GM19328 (cell line): ENCODE results near the gene TCERG1.
A peak's percentile ranks its signal among the peaks of the same experiment; 100 is the strongest.

Experiments used
- ATAC-seq: cut with Tn5 transposase; IDR thresholded peaks from one replicate; pipeline ENCODE4 v1.9.1; 2021; ENCODE audit warnings: mild to moderate bottlenecking, moderate library complexity; ENCODE audit not compliant: unreplicated experiment

Gene TCERG1

DNA sequence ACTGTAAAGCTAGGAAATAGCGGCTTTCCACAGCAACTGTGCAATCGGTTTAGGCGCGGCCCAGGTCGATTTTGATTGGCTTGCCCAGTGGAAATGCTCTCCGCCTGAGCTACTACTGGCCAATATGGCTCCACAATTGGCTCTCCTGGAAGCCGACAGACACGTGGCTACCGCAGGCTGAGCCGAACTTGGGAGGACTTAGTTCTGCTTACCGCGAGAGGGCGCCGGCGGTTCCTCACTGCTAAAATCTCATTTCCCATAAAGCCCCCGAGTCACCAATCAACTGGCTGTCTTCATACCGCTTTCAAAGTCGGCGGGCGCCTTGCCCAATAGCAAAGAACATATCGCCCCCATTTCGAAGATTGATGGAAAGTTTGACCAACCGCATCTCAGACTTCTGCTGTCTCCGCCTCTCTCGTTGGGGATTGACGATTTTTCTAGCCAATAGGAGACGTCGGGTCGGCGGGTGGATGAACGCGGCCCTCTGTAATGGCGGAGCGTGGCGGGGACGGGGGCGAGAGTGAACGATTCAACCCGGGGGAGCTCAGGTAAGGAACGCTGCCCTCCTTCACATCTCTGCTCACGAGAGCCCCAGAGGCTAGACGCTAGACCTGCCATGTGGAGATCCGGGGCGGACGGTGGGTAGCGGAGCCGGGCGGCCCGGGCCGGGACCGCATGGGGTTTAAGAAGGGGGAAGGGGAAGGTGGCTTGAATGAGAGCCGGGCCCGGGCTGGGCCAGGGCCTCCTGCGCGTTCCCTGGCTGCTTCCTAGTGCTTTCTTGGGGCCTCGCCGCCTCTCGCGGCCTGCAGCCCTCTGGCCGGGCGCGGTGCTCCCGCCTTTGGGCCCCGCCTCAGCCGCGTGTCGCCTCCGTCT lies at the start of gene TCERG1:
TCERG1 (plus strand) TSS at position 473 of the 873 bp plus-strand sequence; CDS start at position 490, 17 bp downstream.
- ATAC-seq: peak; percentile 91

DNA sequence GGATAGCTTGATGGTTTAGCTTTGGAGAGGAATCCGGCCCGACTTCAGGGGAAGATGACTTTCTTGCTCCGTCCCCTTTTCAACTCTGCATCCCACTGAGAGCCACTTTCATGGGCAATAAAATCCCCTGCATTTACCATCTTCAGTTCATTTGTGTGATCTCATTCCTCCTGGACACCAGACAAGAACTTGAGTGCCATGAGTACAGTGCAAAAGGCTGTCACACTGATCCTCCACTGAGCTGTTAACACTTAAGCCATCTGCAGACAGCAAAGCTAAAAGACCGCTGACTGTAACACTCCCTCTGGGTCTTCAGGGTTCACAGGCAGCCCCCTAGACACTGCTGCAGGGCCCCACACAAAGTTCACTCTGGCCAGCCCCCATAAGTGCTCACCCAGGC lies 48.3 kb upstream of the TCERG1 start:
- ATAC-seq: no peak

DNA sequence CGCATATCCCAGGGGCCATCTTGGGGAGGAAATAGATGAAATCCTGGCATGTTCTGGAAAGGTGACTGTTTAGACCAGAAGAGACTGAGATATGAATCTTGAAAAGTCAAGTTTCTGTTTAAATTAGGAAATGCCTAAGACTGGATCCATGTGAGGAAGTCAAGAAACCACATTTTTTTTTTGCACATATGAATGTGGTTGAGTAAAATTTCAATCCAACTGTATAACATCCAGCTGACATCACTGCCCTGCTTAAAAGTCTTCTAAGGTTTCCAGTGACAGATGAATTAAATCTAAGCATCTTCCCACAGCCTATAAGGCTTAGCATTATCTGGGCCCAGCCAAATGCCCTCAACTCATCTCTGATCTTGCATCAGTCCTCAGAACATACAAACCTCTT lies 47.7 kb upstream of the TCERG1 start:
- ATAC-seq: no peak

DNA sequence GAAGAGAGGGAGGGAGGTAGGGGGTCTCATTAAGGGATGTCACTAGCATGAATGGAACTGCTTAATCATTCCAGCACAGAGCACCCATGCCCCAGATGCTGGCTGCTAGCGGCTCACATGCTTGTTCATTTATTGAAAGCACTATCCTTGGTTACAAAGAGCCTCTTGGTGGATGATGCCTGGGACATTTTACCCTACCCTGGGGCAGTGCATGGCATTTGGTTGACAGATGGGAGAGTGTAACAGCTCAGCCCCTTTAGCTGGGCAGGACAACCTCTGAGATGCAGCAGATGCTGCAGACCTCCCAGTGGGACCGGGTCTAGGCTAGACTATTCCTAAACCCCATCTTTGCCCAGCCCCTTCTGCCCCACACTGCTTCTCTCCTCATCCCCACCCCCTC lies 46.9 kb upstream of the TCERG1 start:
- ATAC-seq: no peak

DNA sequence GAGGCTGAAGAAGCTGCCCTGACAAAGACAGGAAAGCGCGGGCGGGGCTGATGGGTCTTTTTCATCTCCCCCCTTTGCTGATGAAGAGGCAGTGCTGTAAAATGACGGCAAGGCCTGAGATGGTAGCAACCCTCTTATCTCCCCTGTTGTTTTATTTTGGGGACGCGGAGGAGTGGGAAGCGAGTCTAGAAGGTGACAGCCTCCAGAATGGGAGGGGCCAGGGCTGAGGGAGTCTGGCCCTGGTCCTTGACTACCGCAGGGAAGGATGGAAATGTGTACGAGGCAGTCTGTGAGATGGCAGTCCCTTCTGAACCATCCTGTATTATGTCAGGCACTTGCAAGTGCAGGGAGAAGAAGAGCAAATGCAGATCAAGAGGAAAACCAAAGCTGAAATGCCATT lies 46.1 kb upstream of the TCERG1 start:
- no peak for ATAC-seq

DNA sequence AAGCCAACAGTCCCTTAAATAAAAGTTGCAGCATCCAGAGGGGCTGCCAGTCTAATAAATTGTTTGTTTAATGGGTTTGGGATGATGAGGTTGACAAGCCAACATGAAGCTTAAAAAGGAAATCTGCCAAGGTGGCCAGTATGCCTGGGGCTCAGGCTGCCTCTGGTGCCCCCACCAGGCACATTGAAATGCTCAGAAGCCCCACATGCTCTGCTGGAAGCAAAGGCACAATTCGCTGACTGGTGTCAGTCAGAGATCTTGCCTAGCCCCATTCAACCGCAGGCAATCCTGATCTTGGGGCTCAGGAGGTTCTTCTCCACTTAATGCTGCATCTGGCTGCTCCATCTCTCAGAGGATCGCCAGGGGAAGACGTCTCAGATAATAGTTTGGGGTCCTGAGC lies 44.2 kb upstream of the TCERG1 start:
- no peak for ATAC-seq

DNA sequence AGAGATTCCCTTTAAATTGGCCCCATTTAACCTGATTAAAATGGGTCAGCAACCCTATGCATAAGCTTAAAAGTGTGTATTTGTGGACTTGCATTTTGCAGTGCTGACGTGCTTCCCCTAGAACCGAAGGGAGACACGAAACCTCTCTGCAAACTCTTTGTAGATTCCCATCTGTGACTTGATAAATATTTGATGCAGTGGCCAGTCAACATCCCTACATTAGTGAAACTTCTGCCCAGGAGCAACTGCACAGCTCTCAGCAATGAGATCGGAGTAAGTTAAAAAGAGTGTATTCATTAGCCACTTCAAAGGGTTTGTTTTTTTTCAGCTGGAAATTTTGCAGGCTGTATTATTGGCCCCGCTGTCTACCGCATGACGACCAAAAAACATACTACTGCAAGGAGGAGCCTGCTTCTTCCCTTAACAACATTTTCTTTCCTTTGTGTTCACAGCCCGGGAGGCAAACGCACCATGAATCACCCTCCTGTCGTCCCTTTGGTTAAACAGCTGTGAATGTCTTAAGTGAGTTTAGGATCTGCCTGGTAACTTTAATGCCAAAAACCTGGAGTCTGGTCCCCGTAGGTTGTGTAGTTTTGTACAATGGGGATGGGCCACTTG lies 38.0 kb upstream of the TCERG1 start:
- ATAC-seq: no peak

DNA sequence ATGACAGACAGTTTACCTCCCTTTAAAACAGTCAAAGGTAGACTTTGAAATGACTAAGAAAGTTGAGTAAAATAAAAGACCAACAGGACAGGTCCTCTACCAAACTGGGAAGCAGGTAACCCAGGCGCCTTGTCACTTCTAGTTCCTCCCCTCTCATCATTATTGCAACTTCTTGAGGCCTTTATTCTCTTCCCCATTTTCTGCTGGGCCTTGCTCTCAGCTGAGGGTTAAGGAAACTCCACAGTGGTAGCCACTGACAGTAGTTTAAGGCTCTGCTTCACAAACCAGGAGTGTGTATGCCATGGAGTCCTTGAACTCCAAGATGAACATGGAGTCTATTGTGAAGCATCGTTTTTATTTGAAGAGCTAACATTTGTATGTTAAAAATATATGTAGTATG lies 36.9 kb upstream of the TCERG1 start:
- ATAC-seq: no peak

DNA sequence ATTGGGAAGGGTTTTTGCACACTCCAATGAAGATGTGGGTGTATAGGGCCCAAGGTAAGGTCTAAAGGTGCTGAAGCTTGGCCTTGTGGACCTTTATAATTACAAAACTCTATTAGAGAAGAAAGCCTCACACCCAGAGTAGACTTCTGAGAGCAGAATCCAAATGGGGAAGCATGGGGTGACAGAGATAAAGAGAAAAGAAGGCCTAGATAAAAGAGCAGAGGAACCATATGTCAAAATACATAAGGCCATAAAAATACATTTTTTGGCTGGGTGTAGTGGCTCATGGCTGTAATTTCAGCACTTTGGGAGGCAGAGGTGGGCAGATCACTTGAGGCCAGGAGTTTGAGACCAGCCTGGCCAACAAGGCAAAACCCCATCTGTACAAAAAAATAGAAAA lies 27.4 kb upstream of the TCERG1 start:
- ATAC-seq: no peak

DNA sequence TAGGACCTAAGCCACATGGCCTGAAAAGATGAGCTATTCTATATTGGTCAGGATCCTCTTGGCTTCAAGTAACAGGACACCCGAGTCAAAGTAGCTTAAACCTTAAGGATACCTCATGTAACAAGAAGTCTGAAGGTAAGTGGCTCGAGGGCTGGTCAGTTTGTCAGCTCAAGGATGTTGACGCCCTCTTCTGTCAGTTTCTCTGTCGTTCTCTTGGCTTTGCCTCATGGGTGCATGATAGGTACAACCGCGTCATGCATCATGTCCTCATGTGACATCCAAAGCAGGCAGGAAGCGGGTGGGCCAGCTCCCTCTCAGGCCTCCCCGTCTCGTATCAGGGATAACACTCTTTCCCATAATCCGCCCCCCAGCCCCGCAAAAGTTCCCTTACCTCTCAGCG lies 22.1 kb upstream of the TCERG1 start:
- no peak for ATAC-seq

DNA sequence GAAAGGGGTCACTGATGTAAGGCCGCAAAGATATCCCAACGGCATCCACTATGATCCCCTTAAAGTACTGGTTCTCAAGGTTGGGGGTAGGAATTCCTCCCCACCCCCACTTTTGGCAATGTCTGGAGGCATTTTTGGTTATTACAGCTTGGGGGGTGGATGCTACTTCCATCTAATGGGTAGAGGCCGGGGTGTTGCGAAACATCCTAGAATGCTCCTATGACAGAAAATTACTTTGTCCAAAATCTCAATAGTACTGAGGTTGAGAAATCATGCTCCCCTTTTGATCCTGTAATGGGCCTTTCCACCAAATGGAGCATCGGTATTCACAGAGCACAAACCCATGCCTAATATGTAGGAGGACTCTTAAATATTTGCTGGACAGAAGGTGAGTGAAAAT lies 20.8 kb upstream of the TCERG1 start:
- no peak for ATAC-seq

DNA sequence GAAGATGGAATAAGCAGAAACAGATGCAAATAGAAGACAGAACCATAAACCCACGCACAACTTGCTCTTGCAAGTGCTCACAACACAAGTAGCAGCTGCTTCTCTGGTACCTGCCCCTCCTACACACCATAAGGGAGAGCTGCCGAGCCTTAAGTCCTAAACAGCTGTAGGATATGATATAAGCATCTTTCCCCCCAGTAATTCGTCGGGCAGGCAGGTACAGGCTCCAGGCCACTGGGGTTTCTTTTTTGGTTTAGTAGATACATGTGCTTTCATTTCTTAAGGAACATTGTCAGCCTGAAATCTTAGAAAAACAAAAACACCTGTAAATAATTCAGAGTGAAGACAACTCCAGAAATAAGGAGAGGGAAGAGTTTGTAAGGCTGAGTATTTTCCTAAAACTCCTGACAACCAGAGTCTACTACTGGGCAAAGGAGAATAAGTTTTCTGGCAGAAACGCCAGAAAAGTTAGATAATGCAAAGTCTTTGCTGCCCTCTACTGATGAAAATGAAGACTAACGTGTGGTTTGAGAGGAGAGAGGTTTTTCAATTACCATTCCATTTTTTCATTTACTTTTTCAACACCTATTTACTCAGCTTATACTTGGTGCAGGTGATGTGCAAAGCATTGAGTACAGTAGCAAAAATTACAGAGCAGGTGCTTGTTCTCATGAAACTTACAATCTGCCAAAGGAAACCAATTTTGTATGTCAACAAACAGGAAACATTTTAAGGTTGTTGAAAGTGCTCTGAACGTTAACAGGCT lies 20.1 kb upstream of the TCERG1 start:
- peak; percentile 56 for ATAC-seq

DNA sequence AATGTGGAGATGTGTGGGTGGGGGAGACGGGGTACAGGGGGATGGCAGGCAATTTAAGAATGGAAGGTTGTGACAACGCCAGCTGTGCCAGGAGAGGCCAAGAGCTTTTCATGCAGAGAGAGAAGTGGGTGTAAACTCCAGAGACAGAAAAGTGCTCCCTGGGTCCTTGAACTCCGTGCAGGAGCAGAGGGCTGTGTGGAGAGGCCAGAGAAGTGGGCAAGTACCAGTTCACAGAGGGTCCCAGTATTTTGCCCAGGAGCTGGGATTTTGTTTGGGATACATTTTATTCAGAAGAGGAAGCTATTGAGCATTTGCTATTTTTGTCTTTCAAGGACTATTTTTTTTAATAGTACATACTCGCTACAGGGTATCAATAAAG lies 19.5 kb upstream of the TCERG1 start:
- ATAC-seq: no peak

DNA sequence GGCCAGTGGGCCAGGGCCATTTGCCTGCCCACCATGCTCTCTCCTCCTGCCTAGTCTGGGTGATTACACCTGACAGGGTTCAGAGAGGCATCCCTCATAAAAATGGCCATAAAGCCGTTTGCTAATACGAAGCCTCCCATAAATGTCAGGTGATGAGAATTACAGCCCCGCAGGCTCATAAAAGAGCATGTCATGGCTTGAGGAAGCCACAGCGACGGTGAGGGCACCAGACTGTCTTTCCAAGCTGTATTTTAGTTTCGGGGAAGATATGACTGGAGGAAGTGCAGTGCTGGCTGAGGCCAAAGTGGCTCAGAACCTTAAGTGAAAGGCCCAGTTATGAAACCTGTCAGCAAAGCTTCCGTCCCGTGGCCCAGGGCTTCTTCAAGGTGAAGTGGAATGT lies 18.5 kb upstream of the TCERG1 start:
- ATAC-seq: no peak

DNA sequence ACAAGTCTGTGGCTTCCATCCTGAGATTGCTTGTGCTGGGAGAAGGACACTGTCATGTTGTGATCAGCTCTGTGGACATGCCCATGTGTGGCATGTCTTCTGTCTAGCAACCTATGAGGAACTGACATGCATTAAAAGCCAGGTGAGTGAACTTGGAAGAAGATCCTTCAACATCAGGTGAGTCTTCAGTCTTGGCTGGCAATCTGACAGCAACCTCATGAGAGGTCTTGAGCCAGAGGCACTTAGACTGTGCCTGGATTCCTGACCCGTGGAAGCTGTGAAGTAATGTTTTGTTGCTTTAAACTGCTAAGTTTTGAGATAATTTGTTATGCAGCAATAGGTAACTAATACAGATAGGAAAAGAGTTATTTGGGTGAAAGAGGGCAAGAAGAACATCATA lies 6.8 kb upstream of the TCERG1 start:
- ATAC-seq: no peak

DNA sequence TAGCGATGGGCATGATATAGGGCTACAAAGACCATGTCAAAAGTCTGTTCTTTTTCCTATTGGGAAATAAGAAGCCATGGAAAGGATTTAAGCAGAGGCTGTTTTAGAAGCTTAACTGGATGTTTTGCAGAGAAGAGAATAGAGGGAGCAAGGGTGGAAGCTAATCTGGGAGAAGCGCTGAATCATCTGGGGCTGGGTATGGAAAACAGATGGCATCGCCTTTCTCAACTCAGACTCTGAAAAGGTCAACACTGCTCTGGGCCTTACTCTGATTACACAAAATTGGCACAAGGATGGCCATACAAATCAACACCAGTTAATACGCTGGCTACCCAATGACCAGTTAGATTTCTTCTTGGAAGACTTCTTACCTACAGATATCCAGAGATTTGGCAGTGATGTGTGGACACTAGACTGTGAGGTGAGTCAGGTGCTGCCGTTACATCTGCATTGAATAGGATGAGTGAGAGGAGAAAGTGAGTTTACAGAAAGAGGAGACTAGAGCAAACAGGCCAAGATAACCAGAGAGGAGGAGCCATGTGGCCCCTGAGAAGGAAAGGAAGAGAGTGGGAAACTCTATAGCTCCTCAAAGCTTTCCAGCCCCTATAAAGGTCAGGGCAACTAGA lies 6.2 kb upstream of the TCERG1 start:
- ATAC-seq: no peak

DNA sequence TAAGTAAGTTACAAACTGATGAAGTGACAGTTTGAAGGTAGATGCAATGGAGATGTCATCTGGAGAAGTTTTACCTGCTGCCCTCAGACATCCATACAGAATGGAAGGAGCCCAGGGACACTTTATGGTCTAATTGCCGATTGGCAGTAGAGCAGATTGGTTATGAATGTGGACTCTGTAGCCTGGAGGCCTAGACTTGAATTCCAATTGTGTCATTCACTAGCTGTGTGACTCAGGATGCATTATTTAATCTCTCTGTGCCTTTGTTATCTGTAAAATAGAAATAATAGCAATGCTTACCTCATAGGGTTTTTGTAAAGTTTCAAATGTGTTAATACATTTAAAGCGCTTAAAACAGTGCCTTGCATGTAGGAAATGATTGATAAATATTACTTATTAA lies 5.2 kb upstream of the TCERG1 start:
- no peak for ATAC-seq

DNA sequence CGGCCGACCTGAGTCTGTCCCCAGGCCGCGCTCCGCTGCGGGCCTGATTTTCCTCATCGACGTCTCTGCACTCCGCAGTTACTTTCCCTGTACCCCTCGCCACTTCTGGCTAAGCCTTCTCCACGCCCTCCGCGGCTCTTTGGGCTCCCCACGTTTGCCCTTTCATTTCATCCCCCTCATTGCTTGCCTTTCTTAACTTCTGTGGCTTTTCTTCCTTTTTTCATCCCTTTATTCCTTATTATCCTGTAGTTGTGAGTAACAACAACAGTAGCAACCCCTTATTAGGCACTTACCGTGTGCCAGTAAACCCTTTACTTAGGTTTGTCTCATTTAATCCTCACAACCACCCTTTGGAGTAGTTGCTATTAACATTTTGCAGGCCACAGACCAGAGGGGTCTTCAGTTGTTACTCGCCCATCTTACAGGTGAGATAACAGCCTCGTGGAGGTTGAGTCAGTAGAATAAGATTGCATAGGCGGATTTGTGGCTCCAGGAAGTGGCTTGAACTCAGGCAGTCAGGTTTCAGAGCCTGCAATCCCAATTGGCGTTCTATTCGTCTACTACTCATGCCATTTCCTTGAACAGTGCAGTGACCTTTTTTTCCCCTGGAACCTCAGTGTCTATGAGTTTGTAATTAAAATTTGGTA lies 724 bp downstream of the TCERG1 start:
- peak; percentile 7 for ATAC-seq

DNA sequence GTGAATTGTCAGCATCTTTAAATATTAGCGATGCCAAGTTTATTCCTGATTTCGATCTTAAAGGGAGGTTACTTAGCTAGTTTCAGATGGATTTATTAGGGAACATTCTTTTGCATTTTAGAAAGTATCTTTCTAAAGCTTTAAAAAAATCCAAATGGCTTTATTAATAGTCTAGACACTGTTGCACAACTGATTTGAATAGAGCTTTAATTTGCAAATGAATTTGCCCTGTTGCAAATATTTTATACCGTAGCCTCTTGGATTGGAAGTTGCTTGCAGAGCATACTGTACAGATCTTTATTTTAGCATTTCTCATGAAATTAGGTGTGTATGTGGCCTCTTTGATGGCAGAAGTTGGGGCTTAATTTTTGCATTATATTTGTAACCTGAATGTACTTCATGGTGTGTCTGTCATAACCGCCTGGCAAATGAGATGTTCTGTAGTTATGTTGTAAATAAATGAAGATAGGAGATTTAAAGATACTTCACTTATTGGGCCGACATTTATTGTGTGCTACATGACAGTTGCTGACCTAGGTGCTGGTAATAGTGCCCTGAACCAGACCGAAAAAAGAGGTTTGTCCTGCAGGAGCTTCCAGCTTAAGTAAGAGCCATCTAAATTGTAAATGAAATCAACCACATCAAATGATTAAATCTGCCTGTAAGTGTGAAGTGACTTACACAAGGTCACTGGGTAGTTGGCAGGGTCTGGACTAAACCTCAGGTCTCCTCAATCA lies 1.8 kb downstream of the TCERG1 start:
- ATAC-seq: no peak

DNA sequence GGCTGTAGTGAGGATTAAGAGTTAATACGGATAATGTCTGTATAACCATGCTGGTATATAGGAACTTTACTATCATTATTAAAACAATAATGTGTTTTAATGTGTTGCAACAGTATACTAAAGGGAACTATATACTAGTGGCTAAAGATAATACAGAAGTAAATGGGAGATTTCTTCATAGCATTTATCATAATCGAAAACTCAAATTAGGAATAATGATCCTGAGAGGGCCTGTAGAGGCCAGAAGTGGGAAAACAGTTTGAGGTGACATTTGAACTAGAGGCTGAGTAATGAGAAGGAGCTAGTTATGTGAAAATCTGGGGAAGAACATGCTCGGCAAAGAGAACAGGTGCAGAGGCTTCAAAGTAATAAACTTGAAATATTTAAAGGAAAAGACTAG lies 2.9 kb downstream of the TCERG1 start:
- ATAC-seq: no peak
